GM19468 (cell line): ENCODE data around the gene BMP10.
A peak's percentile ranks its signal among the peaks of the same experiment; 100 is the strongest.

Experiments
- ATAC-seq: cut with Tn5 transposase; IDR thresholded peaks from one replicate; pipeline ENCODE4 v1.9.1; 2021; ENCODE audit warnings: mild to moderate bottlenecking, moderate library complexity, moderate number of reproducible peaks; ENCODE audit not compliant: unreplicated experiment; ENCODE audit errors: extremely low read depth

BMP10 gene, protein sequence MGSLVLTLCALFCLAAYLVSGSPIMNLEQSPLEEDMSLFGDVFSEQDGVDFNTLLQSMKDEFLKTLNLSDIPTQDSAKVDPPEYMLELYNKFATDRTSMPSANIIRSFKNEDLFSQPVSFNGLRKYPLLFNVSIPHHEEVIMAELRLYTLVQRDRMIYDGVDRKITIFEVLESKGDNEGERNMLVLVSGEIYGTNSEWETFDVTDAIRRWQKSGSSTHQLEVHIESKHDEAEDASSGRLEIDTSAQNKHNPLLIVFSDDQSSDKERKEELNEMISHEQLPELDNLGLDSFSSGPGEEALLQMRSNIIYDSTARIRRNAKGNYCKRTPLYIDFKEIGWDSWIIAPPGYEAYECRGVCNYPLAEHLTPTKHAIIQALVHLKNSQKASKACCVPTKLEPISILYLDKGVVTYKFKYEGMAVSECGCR

DNA sequence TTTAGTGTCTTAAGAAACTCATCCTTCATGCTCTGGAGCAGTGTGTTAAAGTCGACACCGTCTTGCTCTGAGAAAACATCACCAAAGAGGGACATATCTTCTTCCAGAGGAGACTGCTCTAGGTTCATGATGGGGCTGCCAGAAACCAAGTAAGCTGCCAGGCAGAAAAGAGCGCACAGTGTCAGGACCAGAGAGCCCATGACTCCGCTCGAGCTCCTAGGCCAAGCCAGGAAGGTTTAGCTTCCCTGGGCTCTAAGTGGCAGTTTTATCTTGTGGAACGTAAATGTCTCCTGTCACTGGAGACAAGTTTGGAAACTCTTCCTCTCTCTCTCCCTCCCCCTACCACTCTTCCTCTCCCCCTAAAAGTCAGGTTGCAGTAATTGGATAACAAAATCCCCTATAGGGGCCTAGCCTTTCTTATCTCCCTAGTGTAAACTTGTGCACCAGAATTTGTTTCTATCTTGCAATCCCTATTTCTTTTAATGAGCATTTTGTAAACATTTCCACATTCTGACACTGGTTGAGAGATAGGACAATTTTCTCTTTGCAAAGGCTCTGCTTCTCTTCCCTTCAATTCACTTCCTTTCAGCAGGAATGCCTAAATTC is at the start of gene BMP10:
BMP10 (minus strand) TSS at position 239 of the 606 bp plus-strand sequence; CDS start at position 200, 39 bp downstream.
- ATAC-seq = no peak

DNA sequence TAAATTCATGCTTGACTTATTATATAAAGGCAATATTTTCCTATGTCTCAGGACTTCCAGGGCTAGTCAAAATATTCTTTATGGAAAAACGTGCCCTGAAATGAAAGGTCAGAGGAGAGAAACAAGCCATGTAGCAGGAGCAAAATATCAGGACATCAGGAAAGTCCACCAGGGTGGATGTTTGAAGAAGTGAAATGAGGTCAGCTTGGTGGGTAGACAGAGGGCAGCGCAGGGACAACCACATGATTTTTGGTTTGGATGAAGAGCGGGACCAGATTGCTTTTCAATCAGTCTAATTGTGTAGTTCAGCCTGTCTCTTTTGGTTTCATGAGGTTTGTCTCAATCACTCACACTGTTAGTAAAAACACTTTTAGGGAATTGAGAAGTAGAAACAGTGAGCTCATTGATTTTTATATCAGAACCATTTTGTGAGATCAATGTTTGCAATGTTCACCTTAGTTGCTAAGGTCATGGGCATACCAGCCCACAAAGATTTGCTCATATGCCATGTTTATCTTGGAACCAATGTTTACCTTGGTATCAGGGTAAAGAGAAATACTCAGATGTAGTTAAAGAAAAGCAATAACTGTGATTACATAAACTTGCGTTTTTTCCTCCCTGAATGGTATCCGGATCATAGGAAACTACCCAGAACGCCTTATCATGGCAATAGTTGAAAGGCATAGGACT is 49.4 kb upstream of the BMP10 start:
- ATAC-seq = no peak

DNA sequence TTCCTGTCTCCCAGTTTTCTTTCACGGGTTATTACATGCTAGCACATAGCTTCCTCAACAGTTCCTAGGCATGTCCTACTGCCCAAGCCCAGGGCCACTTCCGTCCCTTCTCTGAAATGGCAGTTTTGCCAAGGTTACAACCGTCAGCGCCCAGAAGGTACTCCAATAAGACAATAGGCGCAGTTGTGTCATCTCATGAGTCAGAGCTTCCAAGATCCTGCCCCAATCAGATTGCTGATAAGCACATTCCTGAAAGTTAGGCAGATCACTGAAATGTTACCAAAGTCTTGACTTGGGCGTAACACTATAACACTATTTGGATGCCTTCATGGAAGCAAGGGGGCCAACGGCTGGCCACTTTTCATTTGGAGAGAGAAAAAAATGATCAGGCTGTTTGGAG is 47.3 kb upstream of the BMP10 start:
- ATAC-seq = no peak

DNA sequence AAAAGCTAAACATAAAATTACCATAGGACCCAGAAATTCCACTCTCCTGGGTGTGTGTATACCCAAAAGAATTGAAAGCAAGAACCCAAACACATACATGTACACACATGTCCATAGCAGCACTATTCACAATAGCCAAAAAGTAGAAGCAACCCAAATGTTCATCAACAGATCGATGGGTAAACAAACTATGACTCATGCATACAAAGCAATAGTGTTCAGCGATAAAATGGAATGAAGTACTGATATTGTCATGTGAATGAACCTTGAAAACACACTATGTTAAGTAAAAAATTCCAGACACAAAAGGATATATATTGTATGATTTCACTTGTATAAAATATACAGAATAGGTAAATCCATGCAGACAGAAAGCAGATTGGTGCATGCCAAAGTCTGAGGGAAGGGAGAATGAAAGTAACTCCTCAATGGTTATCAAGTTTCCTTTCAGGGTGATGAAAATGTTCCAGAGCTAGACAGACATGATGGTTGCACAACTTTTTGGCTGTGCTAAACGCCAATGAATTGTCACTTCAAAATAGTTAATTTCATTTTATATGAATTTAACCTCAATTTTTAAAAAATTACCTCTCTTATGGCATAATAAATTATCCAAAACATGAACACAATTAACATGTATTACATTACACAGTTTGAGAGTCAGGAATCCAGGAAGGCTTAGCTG is 46.0 kb upstream of the BMP10 start:
- no peak for ATAC-seq

DNA sequence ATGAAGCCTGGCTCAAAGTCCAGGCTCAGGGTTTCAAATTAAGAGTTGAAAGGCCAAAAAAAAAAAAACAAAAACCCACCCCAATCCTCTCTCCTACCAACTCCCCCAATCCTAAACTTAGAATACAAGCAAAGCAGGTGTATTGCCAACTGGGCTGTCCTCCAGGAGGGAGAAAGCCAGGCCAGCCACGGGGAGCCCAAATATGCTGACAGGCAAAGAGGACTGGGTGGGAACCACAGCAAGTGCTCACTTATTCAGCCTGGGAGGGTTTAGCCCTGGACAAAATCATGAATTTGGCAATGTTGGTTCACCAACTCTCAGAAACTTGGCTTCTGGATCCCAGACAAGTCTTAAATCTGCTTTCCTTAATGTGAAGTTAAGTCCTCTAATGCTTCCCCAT is 45.0 kb upstream of the BMP10 start:
- ATAC-seq = no peak

DNA sequence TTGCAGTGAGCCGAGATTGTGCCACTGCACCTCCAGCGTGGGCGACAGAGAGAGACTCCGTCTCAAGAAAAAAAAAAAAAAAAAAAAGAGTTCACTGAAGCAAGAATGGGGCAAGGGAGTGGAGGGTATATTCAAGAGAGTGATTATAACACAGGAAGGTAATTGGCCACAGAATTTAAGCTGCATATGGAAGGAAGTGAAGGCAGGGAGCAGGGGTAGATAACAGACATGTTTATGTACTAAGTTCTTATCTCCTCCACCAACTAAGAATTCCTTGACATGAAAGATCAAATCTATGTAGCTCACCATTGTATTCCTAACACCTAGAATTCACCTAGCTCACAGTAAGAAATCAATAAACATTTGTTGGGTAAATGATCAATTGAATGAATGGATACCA is 44.2 kb upstream of the BMP10 start:
- no peak for ATAC-seq

DNA sequence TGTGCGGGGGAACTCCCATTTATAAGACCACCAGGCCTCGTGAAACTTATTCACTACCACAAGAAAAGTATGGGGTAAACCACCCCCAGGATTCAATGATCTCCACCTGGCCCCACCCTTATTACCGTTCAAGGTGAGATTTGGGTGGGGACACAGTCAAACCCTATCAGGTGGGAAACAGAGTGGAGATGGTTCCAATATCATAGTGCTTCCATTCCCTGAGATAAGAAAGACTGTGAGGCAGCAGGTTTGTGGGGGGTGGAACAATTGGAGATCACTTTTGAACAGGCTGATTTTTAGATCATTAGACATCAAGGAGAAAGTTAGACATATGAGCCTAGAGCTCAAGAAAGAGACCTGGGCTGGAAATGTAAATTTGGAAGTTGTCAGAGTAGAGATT is 42.2 kb upstream of the BMP10 start:
- no peak for ATAC-seq

DNA sequence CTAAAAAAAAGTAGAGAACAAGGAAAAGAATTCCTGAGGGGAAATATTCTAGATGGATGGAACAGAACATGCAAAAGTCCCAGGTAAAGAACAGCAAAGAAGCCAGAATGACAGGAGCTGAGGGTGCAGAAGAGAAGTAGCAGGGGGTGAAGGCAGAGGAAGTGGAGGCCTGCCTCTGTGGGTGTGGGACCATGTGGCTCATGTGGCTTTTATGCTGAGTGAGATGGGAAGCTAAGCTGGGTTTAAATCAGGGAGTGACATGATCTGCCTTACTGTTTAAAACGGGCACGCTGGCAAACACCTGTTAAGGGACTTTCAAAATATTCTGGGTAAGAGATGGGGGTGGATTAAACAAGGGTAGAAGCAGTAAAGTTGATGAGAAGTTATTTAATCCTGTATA is 41.5 kb upstream of the BMP10 start:
- no peak for ATAC-seq

DNA sequence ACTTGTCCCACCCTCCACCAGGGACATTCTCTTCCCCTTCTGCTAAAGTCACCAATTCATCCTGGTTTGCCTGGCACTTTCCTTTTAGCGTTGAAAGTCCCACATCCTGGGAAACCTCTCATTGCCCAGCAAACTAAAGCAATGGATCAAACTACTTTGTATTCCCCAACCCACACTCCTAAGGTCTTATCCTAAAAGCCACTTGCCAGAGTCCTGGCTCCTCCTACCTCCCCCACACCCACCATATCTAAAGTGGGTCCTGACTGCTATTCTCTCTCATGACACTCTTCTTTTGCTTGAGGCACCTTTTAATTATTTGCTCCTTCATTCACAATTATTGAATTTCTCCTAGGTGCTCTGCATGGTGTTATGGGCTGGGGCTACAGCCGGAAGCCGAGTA is 40.9 kb upstream of the BMP10 start:
- no peak for ATAC-seq

DNA sequence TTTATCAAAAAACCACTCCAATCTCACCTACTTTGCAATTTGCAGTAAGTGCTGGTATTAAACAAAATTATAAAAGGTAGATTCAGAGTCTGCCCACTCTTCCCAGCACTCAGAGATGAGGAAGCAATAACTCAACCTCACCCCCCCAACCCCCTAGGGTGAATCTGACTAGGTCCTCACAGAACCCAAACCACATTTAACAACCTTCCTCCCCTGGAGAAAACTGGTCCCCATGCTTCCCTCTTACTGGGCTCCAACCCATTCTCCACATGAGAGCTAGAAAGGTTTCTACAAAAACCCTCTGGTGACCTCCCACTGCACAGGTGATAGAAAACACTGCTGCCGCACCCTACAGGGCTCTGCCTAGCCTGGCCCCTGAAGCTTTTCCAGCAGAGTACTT is 40.5 kb upstream of the BMP10 start:
- ATAC-seq = no peak

DNA sequence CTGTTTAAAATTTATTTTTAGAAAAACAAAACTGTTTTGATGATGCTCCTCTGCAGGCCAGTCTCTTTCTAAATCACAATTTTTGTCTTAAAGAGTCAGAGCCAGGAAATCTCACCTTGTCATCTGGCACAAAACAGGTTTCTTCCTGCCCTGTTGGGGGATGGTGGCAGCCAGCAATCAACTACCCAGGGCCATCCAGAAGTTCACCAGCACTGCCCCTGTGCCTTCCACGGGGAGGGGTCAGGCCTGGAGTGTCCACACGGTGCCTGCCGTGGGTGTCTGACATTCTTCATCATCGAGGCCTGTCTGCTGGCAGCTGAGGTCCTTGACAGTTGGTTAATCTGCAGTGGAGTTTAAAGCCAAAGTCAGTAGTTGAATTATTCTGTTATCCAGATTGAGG is 40.0 kb upstream of the BMP10 start:
- no peak for ATAC-seq

DNA sequence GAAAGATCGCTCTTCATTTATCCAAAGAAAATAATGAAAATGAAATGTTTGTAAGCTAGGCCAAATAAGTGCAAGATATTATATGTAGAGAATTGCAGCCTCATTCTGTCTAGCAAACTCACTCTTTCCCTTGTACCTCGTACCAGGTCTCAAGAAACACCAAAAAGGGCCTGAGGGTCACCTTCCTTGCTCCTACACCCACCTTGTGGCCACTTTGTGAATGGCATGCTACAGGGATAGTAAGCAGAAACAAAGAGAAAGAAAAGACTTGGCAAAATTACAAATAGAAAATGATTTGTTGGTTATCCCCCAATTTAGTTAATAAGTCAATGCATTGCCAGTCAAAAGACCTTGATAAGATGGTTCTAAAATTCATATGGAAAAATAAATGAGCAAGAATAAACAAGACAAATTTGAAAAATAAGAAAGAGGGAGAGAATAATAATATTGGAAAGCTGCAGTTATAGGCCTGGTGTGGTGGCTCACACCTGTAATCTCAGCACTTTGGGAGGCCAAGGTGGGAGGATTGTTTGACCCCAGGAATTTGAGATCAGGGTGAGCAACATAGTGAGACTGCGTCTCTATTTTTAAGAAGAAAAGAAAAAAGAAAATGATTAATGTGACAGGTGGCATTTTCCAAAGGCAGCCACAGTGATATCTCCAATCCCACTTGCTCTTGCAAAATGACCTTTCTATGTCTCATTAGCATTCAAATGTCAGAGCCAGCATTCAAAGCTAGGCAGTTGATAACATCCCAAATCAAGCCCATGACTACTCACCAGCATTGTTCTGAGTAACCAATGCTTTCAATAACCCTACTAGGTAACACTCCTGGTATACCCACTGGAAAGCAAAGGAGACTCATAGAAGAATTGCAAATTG is 38.8 kb upstream of the BMP10 start:
- no peak for ATAC-seq

DNA sequence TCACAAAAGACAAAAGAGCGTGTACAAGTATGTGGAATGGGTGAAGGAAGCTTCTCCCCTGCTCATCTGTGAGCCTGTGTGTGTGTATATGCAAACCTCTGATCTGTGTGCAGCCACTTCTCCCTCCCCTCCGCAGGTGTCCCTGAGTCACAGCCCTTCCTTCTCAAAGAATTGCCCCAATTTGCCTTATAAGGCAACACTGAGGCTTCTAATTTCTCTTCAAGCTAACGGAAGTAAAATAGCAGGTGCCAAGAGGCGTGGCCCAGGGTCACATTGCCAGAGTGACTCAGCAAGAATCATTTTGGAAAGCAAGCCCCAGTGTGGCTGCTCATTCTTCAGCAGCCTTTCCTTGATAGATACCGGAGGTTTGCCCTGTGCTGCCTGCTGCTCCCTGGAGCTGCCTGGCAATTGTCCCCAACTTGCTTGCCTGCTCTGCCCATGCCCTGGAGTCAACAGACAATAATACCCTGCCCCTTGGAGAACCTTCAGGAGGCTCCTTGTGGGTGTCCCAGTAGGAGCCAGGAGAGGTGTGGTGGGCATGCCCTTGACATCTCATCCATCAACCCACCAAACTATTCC is 37.3 kb upstream of the BMP10 start:
- ATAC-seq = peak; percentile 96

DNA sequence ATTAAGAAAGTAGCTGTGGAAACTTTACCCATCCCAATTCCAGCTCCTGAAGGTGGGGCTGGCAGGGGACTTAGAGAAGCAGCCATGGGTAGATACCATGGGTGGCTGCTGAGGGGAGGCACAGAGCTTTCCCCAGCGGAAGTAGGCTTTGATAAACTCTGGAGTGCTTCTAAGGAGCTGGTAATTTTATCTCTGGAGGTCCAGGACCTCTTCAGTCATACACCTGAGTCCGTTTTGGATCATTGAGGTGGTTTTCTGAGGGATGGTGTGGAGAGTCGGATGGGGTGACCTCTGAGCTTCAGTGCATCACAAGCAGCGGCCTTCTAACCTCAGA is 36.7 kb upstream of the BMP10 start:
- no peak for ATAC-seq

DNA sequence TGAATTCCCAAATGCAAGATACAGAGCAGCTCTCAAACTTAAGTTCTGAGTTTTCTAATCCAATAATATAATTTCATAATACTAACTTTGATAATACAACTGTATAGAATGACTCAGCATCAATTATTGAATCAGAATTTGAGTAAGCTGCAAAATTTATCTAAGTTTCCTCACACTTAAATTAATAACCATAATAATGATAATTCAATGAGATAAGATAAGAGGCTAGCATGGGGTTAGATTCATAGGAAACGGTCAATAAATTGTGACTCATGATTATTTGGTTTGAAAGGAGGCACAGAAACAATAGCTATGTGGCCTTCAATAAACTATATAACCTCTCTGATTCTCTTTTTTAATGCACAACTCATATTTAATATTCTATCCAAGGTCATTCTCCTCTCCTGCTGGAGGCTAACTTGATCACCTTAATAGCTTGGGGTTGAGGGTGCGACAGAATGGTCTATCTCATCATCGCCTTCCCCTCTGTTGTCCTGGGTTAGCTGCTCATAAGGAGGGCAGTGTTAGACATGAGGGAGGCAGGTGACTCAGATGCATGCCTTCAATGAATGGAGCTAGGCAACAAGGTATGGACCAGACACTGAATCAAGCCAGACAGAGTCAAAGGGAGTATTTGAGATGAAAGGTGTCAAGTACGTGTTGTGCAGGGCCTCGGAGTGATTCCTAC is 36.2 kb upstream of the BMP10 start:
- ATAC-seq = no peak

DNA sequence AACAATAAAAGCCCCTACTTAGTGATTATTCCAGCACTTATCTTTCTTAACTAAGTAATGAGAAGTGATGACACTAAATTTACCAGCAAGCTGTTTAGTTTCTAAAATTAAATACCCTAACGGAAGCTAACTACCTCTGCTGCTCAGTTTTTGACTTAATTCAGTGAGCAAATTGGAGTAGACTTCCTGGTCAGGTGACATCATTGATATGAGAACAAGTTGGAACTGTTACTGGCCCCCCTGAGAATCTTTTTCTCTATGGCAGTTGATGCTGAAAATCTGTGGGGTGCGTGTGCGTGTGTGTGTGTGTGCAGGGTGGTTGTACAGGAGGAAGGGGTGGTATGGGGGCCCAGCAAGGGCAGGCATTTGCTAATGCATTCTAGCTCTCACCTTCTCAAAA is 35.5 kb upstream of the BMP10 start:
- no peak for ATAC-seq

DNA sequence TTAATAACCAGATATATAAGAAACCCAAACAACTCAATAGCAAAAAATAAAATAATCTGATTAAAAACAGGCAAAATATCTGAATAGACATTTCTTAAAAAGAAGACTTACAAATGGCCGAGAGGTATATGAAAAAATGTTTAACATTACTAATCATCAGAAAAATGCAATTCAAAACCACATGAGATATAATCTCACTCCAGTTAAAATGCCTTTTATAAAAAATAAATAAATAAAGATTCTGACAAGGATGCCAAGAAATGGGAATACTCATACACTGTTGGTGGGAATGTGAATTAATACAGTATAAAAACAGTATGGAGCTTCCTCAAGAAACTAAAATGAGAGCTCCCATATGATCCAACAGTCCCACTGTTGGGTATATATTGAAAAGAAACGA is 33.9 kb upstream of the BMP10 start:
- no peak for ATAC-seq

DNA sequence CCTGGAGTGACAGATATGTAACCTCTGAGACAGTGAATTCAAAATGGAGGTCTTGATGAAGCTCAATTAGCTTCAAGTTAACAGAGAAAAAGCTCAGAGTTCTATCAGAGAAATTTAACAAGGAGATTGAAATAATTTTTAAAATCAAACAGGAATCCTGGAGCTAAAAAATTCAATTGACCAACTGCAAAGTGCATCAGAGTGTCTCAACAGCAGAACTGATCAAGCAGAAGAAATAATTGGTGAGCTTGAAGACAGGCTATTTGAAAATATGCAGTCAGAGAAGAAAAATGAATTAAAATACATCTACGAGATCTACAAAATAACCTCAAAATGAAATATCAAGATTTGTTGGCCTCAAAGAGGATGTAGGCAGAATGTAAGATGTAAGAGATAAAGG is 30.4 kb upstream of the BMP10 start:
- ATAC-seq = no peak

DNA sequence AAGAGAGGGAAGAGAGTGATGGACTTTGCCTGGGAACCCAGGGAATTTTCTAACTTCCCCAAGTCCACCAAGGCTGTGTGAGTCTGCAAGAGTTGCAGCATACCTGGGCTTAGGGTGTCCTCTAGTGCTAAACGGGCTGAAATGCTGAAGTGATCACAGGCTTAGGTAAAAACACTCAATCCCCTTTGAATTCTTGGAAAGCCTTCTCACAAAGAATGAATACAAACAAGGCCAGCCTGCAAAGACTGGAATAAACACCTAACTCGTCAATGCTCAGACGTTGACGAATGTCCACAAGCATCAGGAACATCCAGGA is 30.0 kb upstream of the BMP10 start:
- no peak for ATAC-seq
